Progenitor cell of endocrine pancreas (in vitro differentiated cells): ENCODE data around the gene GPR39. TPM values are rescaled to one million over a fixed set of nuclear protein-coding genes. Genes with fewer than 3 reads are reported as not detected.

Experiments used
- DNase-seq: peaks from one replicate; pipeline ENCODE4 v3.0.0; 2021; ENCODE audit warnings: low spot score; ENCODE audit not compliant: unreplicated experiment
- H3K27ac Mint-ChIP-seq: 2 replicates; pipeline ENCODE4 v1.8.0; 2021; ENCODE audit warnings: mild to moderate bottlenecking, moderate library complexity, mixed read lengths
- H3K27me3 Mint-ChIP-seq: 2 replicates; pipeline ENCODE4 v1.8.0; 2021; ENCODE audit warnings: mixed read lengths
- H3K36me3 Mint-ChIP-seq: 2 replicates; pipeline ENCODE4 v1.8.0; 2022; ENCODE audit warnings: mixed read lengths; ENCODE audit not compliant: insufficient read depth
- H3K4me1 Mint-ChIP-seq: 2 replicates; pipeline ENCODE4 v1.8.0; 2021; ENCODE audit warnings: low read depth, mixed read lengths
- H3K4me3 Mint-ChIP-seq: 2 replicates; pipeline ENCODE4 v1.8.0; 2021; ENCODE audit warnings: low read depth, mild to moderate bottlenecking, moderate library complexity, mixed read lengths
- H3K9me3 Mint-ChIP-seq: 2 replicates; pipeline ENCODE4 v1.8.0; 2021; ENCODE audit warnings: low read depth, mixed read lengths
- total RNA-seq: library from RNA; stranded (reverse); gene quantifications from 2 replicates; pipeline ENCODE4 v1.2.1, GENCODE V29; 2021
- TF ChIP-seq, protein P1 (sequence below): fragments of 200-600 bp; sonication (generic); IDR thresholded peaks from one replicate; pipeline ENCODE4 v1.5.0; 2021; ENCODE audit warnings: antibody characterized with exemption, mild to moderate bottlenecking; ENCODE audit not compliant: unreplicated experiment

GPR39 gene
- total RNA-seq, 1 donor from 2014 or later = 4.0 TPM

DNA sequence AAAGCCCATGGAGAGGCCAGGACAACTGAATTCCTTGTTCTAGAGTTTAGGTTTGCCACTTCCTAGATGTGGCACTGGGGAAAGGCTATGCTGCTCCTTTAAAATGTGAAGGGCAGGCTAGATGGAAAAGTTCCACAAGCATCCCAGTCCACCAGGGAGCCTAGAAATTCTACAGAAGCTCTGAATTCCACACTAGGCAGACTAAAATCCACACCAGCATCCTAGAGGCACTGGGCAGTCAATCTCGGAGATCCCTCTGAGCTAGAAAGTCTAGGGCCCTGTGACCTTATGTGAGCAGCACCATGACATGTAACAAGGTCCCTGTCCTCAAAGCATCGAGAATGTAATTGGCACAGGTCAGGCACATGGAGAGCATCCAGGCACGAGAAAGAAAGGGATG lies 181.9 kb downstream of the GPR39 start:
- Mint-ChIP-seq H3K27ac (no peak overlapping the region), H3K4me3 (no peak overlapping the region), H3K27me3 (no peaks in the 10 kb centered on the region), H3K36me3 (no peaks in the 10 kb centered on the region), H3K4me1 (peaks cover under 1% of the 10 kb centered on the region), H3K9me3 (no peaks in the 10 kb centered on the region)
- no peak for DNase-seq
- TF ChIP-seq, protein P1, sequence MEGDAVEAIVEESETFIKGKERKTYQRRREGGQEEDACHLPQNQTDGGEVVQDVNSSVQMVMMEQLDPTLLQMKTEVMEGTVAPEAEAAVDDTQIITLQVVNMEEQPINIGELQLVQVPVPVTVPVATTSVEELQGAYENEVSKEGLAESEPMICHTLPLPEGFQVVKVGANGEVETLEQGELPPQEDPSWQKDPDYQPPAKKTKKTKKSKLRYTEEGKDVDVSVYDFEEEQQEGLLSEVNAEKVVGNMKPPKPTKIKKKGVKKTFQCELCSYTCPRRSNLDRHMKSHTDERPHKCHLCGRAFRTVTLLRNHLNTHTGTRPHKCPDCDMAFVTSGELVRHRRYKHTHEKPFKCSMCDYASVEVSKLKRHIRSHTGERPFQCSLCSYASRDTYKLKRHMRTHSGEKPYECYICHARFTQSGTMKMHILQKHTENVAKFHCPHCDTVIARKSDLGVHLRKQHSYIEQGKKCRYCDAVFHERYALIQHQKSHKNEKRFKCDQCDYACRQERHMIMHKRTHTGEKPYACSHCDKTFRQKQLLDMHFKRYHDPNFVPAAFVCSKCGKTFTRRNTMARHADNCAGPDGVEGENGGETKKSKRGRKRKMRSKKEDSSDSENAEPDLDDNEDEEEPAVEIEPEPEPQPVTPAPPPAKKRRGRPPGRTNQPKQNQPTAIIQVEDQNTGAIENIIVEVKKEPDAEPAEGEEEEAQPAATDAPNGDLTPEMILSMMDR = no peak

DNA sequence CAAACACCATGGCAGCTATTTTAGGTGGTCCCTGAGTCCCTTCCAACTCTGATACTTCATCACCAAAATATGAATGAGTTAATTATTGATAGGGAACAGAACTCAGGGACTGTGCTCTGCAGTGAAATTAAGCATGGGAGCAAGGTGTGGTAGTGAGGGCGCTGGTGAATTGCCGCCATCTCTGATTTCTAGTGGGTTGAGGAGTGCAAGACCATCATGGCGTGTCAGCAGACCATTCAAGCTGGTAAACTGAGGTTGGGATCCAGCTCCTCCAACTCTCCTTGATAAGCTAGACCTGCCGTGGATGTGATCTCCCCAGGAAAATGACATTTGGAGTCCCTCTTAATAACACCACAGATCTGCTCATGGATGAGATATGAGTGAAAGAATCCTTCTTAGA lies 183.0 kb downstream of the GPR39 start:
- Mint-ChIP-seq H3K4me1 (no peaks in the 10 kb centered on the region), H3K27me3 (peaks cover 1% of the 10 kb centered on the region), H3K4me3 (no peak overlapping the region), H3K36me3 (no peaks in the 10 kb centered on the region), H3K27ac (no peak overlapping the region), H3K9me3 (no peaks in the 10 kb centered on the region)
- no peak for DNase-seq
- TF ChIP-seq, protein P1 = no peak

DNA sequence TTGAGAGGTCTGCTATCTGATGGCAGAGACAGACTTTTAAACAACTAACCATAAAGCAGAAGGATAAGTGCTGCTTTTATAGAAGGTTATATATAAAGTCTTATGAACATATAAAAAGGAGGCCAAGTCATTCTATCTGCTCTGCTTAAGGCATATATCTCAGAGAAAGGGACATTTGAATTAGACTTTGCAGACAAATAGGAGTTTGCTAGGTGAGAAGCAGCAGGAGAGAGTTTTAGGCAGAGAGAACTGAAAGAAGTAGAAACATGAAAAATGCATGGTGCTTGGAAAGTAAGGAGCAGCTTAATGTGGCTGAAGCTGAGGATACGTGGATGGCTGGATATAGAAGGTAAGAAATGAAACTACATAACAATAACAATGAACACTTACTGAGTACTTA lies 188.0 kb downstream of the GPR39 start:
- Mint-ChIP-seq H3K9me3 (no peaks in the 10 kb centered on the region), H3K36me3 (no peaks in the 10 kb centered on the region), H3K4me1 (no peaks in the 10 kb centered on the region), H3K4me3 (no peak overlapping the region), H3K27ac (no peak overlapping the region), H3K27me3 (peaks cover 12% of the 10 kb centered on the region)
- TF ChIP-seq, protein P1 = no peak
- no peak for DNase-seq

DNA sequence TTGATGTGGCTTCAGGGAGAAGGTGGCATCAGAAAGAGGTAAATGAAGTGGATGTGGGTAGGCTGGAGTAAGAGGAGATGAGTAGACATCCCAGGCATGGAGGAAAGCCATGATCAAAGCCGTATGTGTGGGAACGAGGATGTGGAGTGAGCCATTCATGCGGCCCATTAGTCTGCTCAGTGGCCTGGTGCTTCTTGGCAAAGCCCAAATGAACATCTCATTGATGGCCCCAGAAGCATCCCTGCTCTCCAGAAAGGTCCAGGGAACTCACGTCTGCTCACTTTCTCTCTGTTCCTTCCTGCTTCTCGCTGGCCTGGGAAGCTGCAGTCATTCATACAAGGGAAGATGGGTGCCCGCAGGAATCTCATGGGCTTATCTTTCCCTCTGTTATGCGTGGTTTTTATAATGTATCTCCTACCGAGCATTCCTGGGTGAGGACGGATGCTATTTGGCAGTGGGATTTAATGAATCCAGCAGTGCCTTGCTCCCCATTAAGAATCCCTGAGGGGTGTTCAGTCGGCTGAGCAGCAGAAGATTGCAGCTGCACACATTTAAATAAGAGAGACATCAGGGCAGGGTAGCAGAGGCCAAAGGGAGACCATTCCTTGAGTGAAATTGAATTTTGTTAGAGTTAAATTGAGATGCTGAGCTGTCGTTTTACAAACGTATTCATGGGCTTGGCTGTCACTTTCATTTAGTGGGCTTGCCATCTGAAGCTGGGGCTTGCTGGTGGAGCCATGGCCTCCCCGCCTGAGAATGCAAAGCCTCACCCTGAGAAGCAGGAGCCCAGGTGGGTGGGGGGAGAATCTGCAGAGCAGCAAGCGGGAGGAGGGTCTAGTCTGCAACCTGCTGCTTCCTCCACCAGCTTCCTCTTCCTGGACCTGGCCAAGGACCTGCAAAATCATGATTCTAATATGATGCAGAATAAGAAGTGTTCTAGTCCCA lies 188.9 kb downstream of the GPR39 start:
- Mint-ChIP-seq H3K4me1 (no peaks in the 10 kb centered on the region), H3K27me3 (peaks cover 16% of the 10 kb centered on the region), H3K36me3 (no peaks in the 10 kb centered on the region), H3K4me3 (no peak overlapping the region), H3K27ac (no peak overlapping the region), H3K9me3 (no peaks in the 10 kb centered on the region)
- no peak for DNase-seq
- TF ChIP-seq, protein P1 = no peak

DNA sequence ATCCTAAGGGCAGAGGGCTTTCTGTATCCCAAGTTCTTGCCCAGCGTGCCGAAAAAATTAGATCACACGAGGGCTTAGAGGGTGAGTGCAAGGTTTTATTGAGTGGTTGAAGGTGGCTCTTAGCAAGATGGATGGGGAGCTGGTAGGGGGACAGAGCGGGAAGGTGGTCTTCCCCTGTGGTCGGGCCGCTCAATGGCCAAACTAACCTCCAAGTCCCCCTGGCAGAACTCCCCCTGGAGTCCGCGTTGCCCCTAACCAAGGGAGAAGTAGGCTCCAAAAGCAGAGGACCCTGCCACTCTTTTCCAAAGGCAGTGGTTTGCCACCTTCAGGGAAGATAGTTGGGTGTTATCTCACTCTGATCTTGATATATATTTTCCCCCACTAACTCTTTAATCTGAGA lies 190.0 kb downstream of the GPR39 start:
- DNase-seq = no peak
- Mint-ChIP-seq H3K36me3 (no peaks in the 10 kb centered on the region), H3K4me1 (peaks cover 2% of the 10 kb centered on the region), H3K27ac (no peak overlapping the region), H3K4me3 (no peak overlapping the region), H3K9me3 (no peaks in the 10 kb centered on the region), H3K27me3 (peaks cover 16% of the 10 kb centered on the region)
- TF ChIP-seq, protein P1 = no peak
